ENCODE data around the gene ACOD1.

ACOD1 gene

DNA sequence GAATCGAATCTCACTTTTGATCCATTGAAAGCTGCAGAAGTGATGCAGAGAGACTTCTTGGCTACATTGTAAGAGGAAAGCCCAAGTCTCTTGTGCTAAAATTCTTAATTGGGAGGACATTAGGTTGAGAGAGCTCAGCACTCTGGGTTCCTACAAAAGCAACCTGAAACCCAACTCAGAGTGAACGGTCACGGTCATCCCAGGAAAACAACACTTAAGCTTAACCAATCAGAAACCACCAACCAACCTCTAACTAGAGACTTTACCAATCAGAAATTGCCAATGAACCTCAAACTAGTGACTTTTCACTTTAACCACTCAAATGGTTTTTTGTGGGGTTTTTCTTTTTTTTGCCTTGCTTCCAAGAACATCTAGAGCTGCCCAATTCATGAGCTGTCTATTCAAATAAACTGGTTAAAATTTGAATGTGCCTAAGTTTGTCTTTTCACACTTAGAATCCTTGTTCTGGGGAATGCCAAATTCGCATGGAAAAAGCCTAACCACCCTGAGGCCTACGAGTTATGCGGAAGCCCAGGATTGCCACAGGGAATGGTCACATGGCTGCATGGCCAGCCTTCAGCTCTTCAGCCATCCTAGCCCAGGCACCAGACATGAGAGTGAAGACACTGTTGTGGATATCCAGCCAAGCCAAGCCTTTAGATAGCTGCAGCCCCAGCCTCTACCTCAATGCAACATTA lies 25.8 kb downstream of the ACOD1 start:
- TF ChIP-seq, protein P1, sequence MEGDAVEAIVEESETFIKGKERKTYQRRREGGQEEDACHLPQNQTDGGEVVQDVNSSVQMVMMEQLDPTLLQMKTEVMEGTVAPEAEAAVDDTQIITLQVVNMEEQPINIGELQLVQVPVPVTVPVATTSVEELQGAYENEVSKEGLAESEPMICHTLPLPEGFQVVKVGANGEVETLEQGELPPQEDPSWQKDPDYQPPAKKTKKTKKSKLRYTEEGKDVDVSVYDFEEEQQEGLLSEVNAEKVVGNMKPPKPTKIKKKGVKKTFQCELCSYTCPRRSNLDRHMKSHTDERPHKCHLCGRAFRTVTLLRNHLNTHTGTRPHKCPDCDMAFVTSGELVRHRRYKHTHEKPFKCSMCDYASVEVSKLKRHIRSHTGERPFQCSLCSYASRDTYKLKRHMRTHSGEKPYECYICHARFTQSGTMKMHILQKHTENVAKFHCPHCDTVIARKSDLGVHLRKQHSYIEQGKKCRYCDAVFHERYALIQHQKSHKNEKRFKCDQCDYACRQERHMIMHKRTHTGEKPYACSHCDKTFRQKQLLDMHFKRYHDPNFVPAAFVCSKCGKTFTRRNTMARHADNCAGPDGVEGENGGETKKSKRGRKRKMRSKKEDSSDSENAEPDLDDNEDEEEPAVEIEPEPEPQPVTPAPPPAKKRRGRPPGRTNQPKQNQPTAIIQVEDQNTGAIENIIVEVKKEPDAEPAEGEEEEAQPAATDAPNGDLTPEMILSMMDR (IDR thresholded peaks at IDR 0.05; ENCODE audit: unreplicated experiment in 3 of 3) = no peak
- Mint-ChIP-seq H3K27ac (no peak overlapping the region), H3K4me3 (no peak overlapping the region), H3K4me1 (peaks cover 16% of the 10 kb centered on the region), H3K36me3 (ENCODE audit: low read depth) (no peaks in the 10 kb centered on the region), H3K9me3 (no peaks in the 10 kb centered on the region), H3K27me3 (ENCODE audit: low read depth) (peaks cover 17% of the 10 kb centered on the region)

- TF ChIP-seq, protein P1 (IDR thresholded peaks at IDR 0.05; ENCODE audit: unreplicated experiment in 3 of 3) = no peak
- Mint-ChIP-seq H3K4me1 (peaks cover 11% of the 10 kb centered on the region), H3K27ac (no peak overlapping the region), H3K36me3 (ENCODE audit: low read depth) (no peaks in the 10 kb centered on the region), H3K27me3 (ENCODE audit: low read depth) (peaks cover 18% of the 10 kb centered on the region), H3K9me3 (no peaks in the 10 kb centered on the region), H3K4me3 (no peak overlapping the region)
Observed at GRCh38 chr13:76974618-76974975, 26.3 kb downstream of the ACOD1 start.

DNA sequence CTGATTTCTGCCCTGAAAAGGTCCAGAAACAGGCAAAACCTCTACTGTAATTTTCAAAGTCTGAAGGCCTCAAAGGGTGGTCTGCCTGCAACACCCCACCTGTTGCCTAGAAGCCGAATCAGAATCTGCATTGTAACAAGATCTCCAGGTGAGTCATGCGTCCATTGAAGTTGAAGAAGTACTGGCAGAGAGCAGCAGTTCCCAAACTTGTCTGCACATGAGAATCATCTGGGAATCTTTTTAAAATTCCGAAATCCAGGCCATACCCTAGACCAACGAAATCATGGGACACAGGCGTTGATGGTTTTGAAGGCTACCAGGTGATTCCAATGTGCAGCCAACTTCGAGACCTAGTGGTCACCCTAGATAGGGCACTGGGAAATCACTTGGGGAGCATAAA lies 27.6 kb downstream of the ACOD1 start:
- H3K27me3 Mint-ChIP-seq (ENCODE audit: low read depth) = peaks cover 25% of the 10 kb centered on the region
- H3K4me1 Mint-ChIP-seq = peaks cover 11% of the 10 kb centered on the region
- H3K27ac Mint-ChIP-seq = no peak overlapping the region
- H3K9me3 Mint-ChIP-seq = no peaks in the 10 kb centered on the region
- no peak overlapping the region for H3K4me3 Mint-ChIP-seq
- TF ChIP-seq, protein P1 (IDR thresholded peaks at IDR 0.05; ENCODE audit: unreplicated experiment in 3 of 3) = no peak
- H3K36me3 Mint-ChIP-seq (ENCODE audit: low read depth) = no peaks in the 10 kb centered on the region

DNA sequence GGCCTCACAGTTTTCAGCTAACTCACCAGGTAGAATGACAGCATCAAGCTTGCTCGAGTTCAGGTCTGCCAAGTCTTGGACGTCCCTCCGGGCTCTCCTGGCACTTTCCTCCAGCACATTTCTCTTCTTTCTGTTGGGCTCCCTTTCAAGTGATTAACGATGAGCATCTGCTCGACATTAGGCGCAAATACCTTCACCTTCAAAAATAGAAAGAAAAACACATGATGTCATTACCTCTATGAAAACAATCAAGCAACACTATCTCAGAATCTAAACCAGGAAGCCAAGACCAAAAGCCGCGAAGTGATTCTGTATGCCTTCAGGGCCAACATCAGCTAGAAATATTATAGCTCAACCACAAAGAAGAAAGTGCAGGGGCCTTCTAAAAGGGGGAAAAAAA lies 28.2 kb downstream of the ACOD1 start:
- H3K9me3 Mint-ChIP-seq = no peaks in the 10 kb centered on the region

GRCh38 chr13:76976929-76977328 lies 28.6 kb downstream of the ACOD1 start:
- Mint-ChIP-seq H3K27me3 (ENCODE audit: low read depth) (peaks cover 36% of the 10 kb centered on the region), H3K4me3 (no peak overlapping the region), H3K27ac (peak overlapping the region in 1 of 3 experiments; percentile 13), H3K36me3 (ENCODE audit: low read depth) (no peaks in the 10 kb centered on the region), H3K9me3 (no peaks in the 10 kb centered on the region), H3K4me1 (peaks cover 11% of the 10 kb centered on the region)
- TF ChIP-seq, protein P1 (IDR thresholded peaks at IDR 0.05; ENCODE audit: unreplicated experiment in 3 of 3) = no peak

More for the DNA sequence above, 28.2 kb downstream of the ACOD1 start:
- TF ChIP-seq, protein P1 (IDR thresholded peaks at IDR 0.05; ENCODE audit: unreplicated experiment in 3 of 3) = no peak
- peak overlapping the region in 1 of 3 experiments; percentile 13 for H3K27ac Mint-ChIP-seq
- H3K4me3 Mint-ChIP-seq = peak overlapping the region in 1 of 3 experiments; percentile 3
- H3K36me3 Mint-ChIP-seq (ENCODE audit: low read depth) = no peaks in the 10 kb centered on the region
- peaks cover 11% of the 10 kb centered on the region for H3K4me1 Mint-ChIP-seq
- H3K27me3 Mint-ChIP-seq (ENCODE audit: low read depth) = peaks cover 31% of the 10 kb centered on the region

Data from nephron (organoid).